ENCODE measurements around the gene DDX1.
"Not testable (repeated sequence)": the region's sequence is repeated elsewhere in the genome, so short reads cannot be mapped to it uniquely, and the experiment has no call there.

DDX1 gene

GRCh38 chr2:15596968-15597367, 5.3 kb downstream of the DDX1 start:
- DNase-seq: no peak

- DNase-seq: no peak
These were observed 8.3 kb downstream of the DDX1 start for GRCh38 chr2:15599994-15600393.

- DNase-seq: no peak
These were observed 10.0 kb downstream of the DDX1 start for GRCh38 chr2:15601681-15602080.

- no peak for DNase-seq
These were observed 10.7 kb downstream of the DDX1 start for GRCh38 chr2:15602393-15602792.

- DNase-seq: no peak
These were observed 11.5 kb downstream of the DDX1 start for GRCh38 chr2:15603044-15603765.

GRCh38 chr2:15603948-15604347, 12.3 kb downstream of the DDX1 start:
- DNase-seq: no peak

- DNase-seq: no peak
These were observed 14.1 kb downstream of the DDX1 start for GRCh38 chr2:15605721-15606120.

- no peak for DNase-seq
These were observed 15.1 kb downstream of the DDX1 start for GRCh38 chr2:15606481-15607441.

- DNase-seq: no peak
These were observed 16.2 kb downstream of the DDX1 start for GRCh38 chr2:15607709-15608391.

GRCh38 chr2:15608392-15608761, 16.7 kb downstream of the DDX1 start:
- no peak for DNase-seq

- DNase-seq: no peak
These were observed 17.8 kb downstream of the DDX1 start for GRCh38 chr2:15609341-15610042.

- no peak for DNase-seq
These were observed 18.8 kb downstream of the DDX1 start for GRCh38 chr2:15610430-15610952.

GRCh38 chr2:15612101-15612500, 20.4 kb downstream of the DDX1 start:
- not testable (repeated sequence) for DNase-seq

GRCh38 chr2:15613736-15614429, 22.2 kb downstream of the DDX1 start:
- DNase-seq: no peak

- no peak for DNase-seq
These were observed 23.1 kb downstream of the DDX1 start for GRCh38 chr2:15614545-15615300.

- DNase-seq: no peak
These were observed 23.7 kb downstream of the DDX1 start for GRCh38 chr2:15615301-15615920.

- DNase-seq: no peak
These were observed 24.8 kb downstream of the DDX1 start for GRCh38 chr2:15616429-15616828.

GRCh38 chr2:15616850-15617777, 25.4 kb downstream of the DDX1 start:
- no peak for DNase-seq

- DNase-seq: no peak
These were observed 26.2 kb downstream of the DDX1 start for GRCh38 chr2:15617778-15618448.
